Hematopoietic multipotent progenitor cell treated with erythropoietin and hydrocortisone succinate and interleukin-3 and kit ligand, for 15 days (in vitro differentiated cells): ENCODE data around the gene ALOX12.
"Not testable (repeated sequence)": the region's sequence is repeated elsewhere in the genome, so short reads cannot be mapped to it uniquely, and the experiment has no call there.

Experiments
- DNase-seq: peaks from one replicate; pipeline ENCODE4 v3.0.0-alpha.2; 2015; ENCODE audit warnings: low spot score

Gene ALOX12

DNA sequence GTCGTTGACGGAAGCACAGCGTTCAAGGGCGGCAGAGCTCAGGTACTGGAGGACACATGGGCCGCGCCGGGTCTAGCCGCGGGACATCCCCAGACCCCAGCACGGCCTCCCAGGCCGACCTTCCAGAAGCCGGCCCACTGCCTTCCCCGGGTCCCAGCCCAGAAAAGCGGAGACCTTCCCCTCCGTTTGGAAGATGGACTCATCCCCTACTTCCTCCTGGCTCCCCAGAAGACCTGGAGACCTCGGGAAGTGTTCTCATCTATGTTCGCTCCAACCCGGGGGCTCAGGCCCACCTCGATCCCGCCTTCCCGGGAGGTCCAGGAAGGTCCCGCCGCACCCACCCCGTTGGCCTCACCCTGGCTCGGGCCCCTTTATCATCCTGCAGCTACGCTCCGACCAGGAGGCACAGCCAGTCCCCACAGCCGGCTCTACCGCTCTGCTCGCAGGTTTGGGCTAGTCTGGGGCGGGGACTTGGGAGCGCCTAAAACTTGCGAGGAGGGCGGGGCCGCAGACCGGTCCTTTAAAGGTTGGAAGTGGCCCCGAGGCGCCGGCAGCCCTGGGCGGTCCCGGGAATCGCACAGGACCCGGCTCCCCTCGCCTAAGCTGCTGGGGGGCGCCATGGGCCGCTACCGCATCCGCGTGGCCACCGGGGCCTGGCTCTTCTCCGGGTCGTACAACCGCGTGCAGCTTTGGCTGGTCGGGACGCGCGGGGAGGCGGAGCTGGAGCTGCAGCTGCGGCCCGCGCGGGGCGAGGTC, at the start of gene ALOX12:
TSS of gene ALOX12 (plus strand) at position 550 of the 756 bp plus-strand sequence. CDS start at position 619, 69 bp downstream.
- DNase-seq = peak; percentile 34

- DNase-seq = no peak
Observed at GRCh38 chr17:6947745-6948144, 48.1 kb upstream of the ALOX12 start.

- no peak for DNase-seq
Observed at GRCh38 chr17:6948562-6948961, 47.3 kb upstream of the ALOX12 start.

GRCh38 chr17:6948976-6949375, 46.9 kb upstream of the ALOX12 start:
- no peak for DNase-seq

DNA sequence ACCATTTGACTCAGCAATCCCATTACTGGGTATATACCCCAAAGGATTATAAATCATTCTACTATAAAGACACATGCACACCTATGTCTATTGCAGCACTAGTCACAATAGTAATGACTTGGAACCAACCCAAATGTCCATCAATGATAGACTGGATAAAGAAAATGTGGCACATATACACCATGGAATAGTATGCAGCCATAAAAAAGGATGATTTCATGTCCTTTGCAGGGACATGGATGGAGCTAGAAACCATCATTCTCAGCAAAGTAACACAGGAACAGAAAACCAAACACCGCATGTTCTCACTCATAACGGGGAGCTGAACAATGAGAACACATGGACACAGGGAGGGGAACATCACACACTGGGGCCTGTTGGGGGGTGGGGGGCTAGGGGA, 44.9 kb upstream of the ALOX12 start:
- not testable (repeated sequence) for DNase-seq

GRCh38 chr17:6953689-6954088, 42.2 kb upstream of the ALOX12 start:
- no peak for DNase-seq

GRCh38 chr17:6959700-6960099, 36.1 kb upstream of the ALOX12 start:
- DNase-seq = no peak

- no peak for DNase-seq
Observed at GRCh38 chr17:6969323-6969726, 26.5 kb upstream of the ALOX12 start.

DNA sequence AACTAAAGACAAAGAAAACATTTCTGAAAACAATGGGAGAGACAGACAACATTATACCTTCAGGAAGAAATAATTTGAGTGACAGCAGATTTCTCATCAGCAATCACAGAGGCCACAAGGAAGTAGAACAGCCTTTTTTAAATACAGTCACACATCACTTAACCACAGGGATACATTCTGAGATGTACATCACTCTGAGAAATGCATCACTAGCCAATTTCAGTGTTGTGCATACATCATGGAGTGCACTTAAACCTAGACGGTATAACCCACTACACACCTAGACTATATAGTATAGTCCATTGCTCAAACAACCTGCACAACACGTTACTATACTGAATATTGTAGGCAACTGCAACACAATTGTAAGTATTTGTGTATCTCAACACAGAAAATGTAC, 24.9 kb upstream of the ALOX12 start:
- DNase-seq = no peak

DNA sequence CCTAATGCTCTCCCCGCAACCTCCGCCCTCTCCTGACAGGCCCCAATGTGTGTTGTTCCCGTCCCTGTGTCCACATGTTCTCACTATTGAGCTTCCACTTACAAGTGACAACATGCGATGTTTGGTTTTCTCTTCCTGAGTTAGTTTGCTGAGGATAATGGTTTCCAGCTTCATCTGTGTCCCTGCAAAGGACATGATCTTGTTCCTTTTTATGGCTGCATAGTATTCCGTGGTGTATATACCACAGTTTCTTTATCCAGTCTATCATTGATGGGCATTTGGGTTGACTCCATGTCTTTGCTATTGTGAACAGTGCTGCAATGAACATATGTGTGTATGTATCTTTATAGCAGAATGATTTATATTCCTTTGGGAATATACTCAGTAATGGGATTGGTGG, 16.4 kb upstream of the ALOX12 start:
- not testable (repeated sequence) for DNase-seq

- no peak for DNase-seq
Observed at GRCh38 chr17:6981426-6981825, 14.4 kb upstream of the ALOX12 start.

- no peak for DNase-seq
Observed at GRCh38 chr17:6985266-6985665, 10.6 kb upstream of the ALOX12 start.

DNA sequence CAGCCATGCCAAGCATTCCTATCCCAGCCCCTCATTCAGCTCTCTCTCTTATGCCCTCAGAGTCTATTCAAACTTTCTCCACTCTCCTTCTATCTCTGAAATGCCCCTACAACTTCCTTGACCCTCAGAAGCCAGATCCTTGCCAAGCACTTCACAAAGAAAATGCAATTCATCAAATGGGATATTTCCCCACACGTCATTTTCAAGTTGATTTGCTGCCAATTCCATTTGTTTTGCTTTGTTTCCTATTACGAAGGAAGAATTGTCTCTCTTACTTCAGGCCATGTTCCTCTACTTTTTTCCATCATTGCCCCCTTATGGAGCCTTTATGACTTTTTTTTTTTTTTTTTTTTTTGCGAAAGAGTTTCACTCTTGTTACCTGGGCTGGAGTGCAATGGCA, 9.2 kb upstream of the ALOX12 start:
- no peak for DNase-seq

- DNase-seq = no peak
Observed at GRCh38 chr17:6989779-6990178, 6.1 kb upstream of the ALOX12 start.

GRCh38 chr17:6993613-6994056, 2.2 kb upstream of the ALOX12 start:
- peak; percentile 52 for DNase-seq

DNA sequence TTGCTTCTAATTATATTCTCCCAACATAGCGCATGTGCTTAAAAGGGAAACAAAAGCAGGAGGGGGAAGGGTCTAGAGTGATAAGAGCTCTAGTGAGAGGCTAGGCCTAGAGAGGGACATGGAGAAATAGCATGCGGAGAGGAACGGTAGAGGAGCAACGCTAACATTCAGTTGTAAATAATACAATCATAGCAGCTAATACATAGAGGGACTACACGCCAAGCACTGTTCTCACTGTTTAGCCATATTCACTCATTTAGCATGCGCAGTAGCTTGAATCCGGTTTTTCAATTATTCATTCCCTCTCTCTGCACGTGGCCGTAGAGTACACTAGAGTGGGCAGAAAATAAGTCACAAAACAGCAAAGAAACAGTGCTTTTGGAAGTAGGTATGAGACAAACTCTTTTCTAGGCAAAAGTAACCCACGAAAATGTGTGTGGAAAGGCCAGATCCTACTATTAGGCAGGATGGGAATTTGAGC, 1.7 kb upstream of the ALOX12 start:
- no peak for DNase-seq

- DNase-seq = no peak
Observed at GRCh38 chr17:6994666-6995256, 1.1 kb upstream of the ALOX12 start.

DNA sequence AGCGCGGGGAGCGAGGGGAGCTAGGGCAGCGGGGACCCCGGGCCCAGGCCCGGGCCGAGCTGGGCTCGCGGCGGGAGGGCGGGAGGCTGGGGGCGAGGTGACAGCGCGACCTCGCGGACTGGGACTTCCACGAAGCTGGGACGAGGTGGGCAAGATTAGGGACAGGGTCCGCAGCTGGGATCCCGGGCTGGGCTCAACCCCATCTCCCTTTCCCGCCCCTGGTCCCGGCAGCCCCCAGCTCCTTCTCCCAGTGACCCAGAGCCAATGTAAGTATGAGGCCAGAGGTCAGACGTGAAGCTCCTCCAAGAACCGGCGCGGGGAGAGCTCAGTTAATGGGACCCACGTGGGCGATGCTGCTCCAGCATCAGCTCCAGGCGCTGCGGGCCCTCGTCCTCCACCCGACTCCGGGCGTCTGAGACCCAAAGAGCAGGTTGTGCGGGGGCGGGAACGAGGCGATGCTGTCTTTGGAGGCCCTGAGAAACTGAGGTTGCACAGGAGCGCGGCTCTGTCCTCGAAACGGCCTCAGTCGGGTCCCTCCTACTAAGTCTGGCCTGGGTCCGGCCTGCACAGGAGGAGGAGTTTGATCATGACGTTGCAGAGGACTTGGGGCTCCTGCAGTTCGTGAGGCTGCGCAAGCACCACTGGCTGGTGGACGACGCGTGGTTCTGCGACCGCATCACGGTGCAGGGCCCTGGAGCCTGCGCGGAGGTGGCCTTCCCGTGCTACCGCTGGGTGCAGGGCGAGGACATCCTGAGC, 585 bp downstream of the ALOX12 start:
- DNase-seq = no peak

DNA sequence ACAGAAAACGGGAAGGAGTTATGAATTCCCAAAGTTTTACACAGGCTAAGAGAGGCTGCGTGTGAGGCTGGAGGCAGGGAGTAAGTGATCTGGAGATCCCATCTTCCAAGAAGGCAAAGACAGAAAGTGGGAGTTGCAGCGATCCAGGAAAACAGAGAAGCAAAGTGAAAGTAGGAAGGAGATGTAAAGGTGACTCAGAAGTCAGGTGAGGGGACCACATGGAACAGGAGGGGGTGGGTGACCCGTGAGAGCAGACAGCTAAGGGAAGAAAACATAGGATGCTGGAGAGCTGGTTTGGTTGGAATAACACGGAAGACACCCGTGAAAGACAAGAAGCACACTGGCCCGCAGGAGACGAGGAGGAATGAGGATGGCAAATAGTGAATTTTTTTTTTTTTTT, 1.3 kb downstream of the ALOX12 start:
- no peak for DNase-seq

- no peak for DNase-seq
Observed at GRCh38 chr17:6998855-6999508, 3.1 kb downstream of the ALOX12 start.

DNA sequence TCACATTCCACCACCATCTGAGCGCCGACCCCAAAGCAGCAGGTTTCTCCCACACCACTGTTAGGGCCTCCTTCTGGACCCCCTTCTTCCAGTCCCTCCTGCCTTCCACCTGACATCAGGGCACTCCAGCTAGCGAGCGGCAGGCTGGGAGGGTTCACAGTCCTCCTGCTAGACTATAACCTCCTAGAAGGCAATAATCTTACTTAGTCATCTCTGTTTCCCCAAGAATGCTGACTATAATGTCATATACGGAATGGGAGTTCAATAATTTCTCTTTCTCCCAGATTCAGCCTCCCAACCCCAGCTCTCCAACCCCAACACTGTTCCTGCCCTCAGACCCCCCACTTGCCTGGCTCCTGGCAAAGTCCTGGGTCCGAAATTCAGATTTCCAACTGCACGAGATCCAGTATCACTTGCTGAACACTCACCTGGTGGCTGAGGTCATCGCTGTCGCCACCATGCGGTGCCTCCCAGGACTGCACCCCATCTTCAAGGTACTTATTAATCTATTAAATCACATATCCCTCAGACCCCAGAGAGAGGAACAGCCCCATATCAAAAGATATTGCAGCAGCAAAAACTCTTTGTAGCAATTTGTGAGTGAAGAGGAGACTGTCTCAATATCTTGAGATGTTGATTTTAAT, 5.6 kb downstream of the ALOX12 start:
- DNase-seq = peak; percentile 54
